Mucosa of descending colon (tissue), 3 donors: ENCODE data around the gene DDX27. TPM values are rescaled to one million over a fixed set of nuclear protein-coding genes. Genes with fewer than 3 reads are reported as not detected.

Experiments
- ATAC-seq: fragments of 200-7000 bp; cut with Tn5 transposase; one replicate; pipeline ENCODE4 v1.9.1; 2020; ENCODE audit warnings: mild to moderate bottlenecking, moderate library complexity
- DNase-seq, 3 donors: peaks; one replicate each; pipeline ENCODE4 v3.0.0-alpha.2; 2020
- H3K36me3 ChIP-seq: fragments of 200-600 bp; one replicate; pipeline ENCODE4 v1.8.0; 2021; ENCODE audit warnings: low read depth, mild to moderate bottlenecking
- H3K4me1 ChIP-seq: fragments of 200-600 bp; one replicate; pipeline ENCODE4 v1.8.0; 2021; ENCODE audit warnings: low read depth, mild to moderate bottlenecking
- H3K4me3 ChIP-seq: fragments of 200-600 bp; one replicate; pipeline ENCODE4 v1.8.0; 2021; ENCODE audit warnings: mild to moderate bottlenecking
- H3K9me3 ChIP-seq: fragments of 200-600 bp; one replicate; pipeline ENCODE4 v1.8.0; 2021; ENCODE audit warnings: mild to moderate bottlenecking
- CTCF ChIP-seq: fragments of 200-600 bp; IDR thresholded peaks from one replicate; pipeline ENCODE4 v1.8.0; 2022; ENCODE audit warnings: antibody characterized with exemption, mild to moderate bottlenecking
- intact Hi-C, 2 donors: fragments of 100-400 bp; cut with DNase I in 1 of 2; cut with micrococcal nuclease in 1 of 2; formaldehyde crosslinking; loops; one replicate each; pipeline versions ENCODE4 v1.11.0 to v1.11.1; 2022; cut with DNase I, micrococcal nuclease
- total RNA-seq, 3 donors: library from RNA; stranded (reverse); fragmentation: NEBNext Ultra II Directional in 2 of 3; extraction: Animal tissue kit (Norgen Biotek cat#: 25700) in 2 of 3; gene quantifications; one replicate each; pipeline versions ENCODE4 v1.2.1 to v1.2.4, GENCODE V29; 2021 to 2023
- donor health status: DM: no; HTN: no; CAD: no; lungs with moderate emphysema.
- donor health status: DM: no; HTN: no; CAD: no.
- donor health status: DM: no; HTN: yes; CAD: no.

The DDX27 gene
- total RNA-seq, 3 donors from 2014 or later, result 27.1 to 32.8 (median 32.5) TPM

- H3K36me3 ChIP-seq, result peaks cover 9% of the 10 kb centered on the region
- H3K4me3 ChIP-seq, result no peak overlapping the region
- peaks cover 20% of the 10 kb centered on the region for H3K4me1 ChIP-seq
- DNase-seq (no peak), ATAC-seq (no peak)
- intact Hi-C loops, result no loop called here
- no peaks in the 10 kb centered on the region for H3K9me3 ChIP-seq
- TF ChIP-seq CTCF, result no peak
Observed at GRCh38 chr20:49273696-49274277, 54.6 kb downstream of the DDX27 start.

GRCh38 chr20:49275216-49275615, 56.0 kb downstream of the DDX27 start:
- H3K4me1 ChIP-seq, result peaks cover 27% of the 10 kb centered on the region
- H3K9me3 ChIP-seq, result peaks cover 7% of the 10 kb centered on the region
- DNase-seq (no peak), ATAC-seq (no peak)
- peaks cover 13% of the 10 kb centered on the region for H3K36me3 ChIP-seq
- TF ChIP-seq CTCF, result no peak
- no peak overlapping the region for H3K4me3 ChIP-seq
- intact Hi-C loops, result no loop called here

GRCh38 chr20:49275636-49276035, 56.4 kb downstream of the DDX27 start:
- Histone ChIP-seq H3K9me3 (peaks cover 11% of the 10 kb centered on the region), H3K4me1 (peaks cover 23% of the 10 kb centered on the region), H3K36me3 (peaks cover 15% of the 10 kb centered on the region), H3K4me3 (no peak overlapping the region)
- DNase-seq, result no peak
- ATAC-seq, result no peak
- TF ChIP-seq CTCF, result no peak
- intact Hi-C loops, result no loop called here

GRCh38 chr20:49276161-49276960, 57.1 kb downstream of the DDX27 start:
- peaks cover 22% of the 10 kb centered on the region for H3K36me3 ChIP-seq
- DNase-seq (no peak), ATAC-seq (no peak)
- TF ChIP-seq CTCF, result no peak
- H3K4me3 ChIP-seq, result no peak overlapping the region
- H3K4me1 ChIP-seq, result peaks cover 26% of the 10 kb centered on the region
- peaks cover 19% of the 10 kb centered on the region for H3K9me3 ChIP-seq
- intact Hi-C loops, result no loop called here

- ATAC-seq (peak; percentile 17), DNase-seq (peak in 2 of 3 donors; percentile 56 to 76)
- intact Hi-C loops, result no loop called here
- Histone ChIP-seq H3K4me1 (peaks cover 28% of the 10 kb centered on the region), H3K9me3 (peaks cover 25% of the 10 kb centered on the region), H3K4me3 (peak overlapping the region; percentile 82), H3K36me3 (peaks cover 29% of the 10 kb centered on the region)
- TF ChIP-seq CTCF, result no peak
Observed at GRCh38 chr20:49276961-49277785, 58.0 kb downstream of the DDX27 start.
